B cell (primary cell): ENCODE data around the gene HCN1.

Experiments
- CTCF ChIP-seq: fragments of 200-600 bp; IDR thresholded peaks from one replicate; pipeline ENCODE4 v1.8.0; 2022; ENCODE audit warnings: antibody characterized with exemption, mild to moderate bottlenecking
- EZH2 ChIP-seq: IDR thresholded peaks from 2 replicates; pipeline ENCODE4 v1.6.1; 2012; ENCODE audit warnings: borderline replicate concordance, low read depth, mild to moderate bottlenecking, moderate library complexity, low read length; ENCODE audit not compliant: insufficient read depth, poor library complexity, severe bottlenecking

GRCh38 chr5:45383985-45384384 lies 312.2 kb downstream of the HCN1 start:
- TF ChIP-seq CTCF (no peak), EZH2 (no peak)
